Middle frontal gyrus (tissue), 1 donor: ENCODE results near the gene CLCN2.
A peak's percentile ranks its signal among the peaks of the same experiment; 100 is the strongest.

Experiments used
- DNase-seq: peaks from one replicate; pipeline ENCODE4 v3.0.0-alpha.2; 2015; ENCODE audit warnings: low spot score; ENCODE audit errors: extremely low spot score

Gene CLCN2

GRCh38 chr3:184325715-184326369 is 35.6 kb downstream of the CLCN2 start:
- DNase-seq: no peak

GRCh38 chr3:184325269-184325668 is 36.1 kb downstream of the CLCN2 start:
- no peak for DNase-seq

GRCh38 chr3:184323696-184324095 is 37.7 kb downstream of the CLCN2 start:
- DNase-seq: no peak

- no peak for DNase-seq
These were observed 38.5 kb downstream of the CLCN2 start for GRCh38 chr3:184322731-184323487.

- no peak for DNase-seq
These were observed 39.7 kb downstream of the CLCN2 start for GRCh38 chr3:184321666-184322065.

- peak; percentile 91 for DNase-seq
These were observed 41.3 kb downstream of the CLCN2 start for GRCh38 chr3:184320104-184320445.

- no peak for DNase-seq
These were observed 44.2 kb downstream of the CLCN2 start for GRCh38 chr3:184317201-184317600.

- no peak for DNase-seq
These were observed 44.6 kb downstream of the CLCN2 start for GRCh38 chr3:184316792-184317191.

GRCh38 chr3:184315871-184316661 is 45.3 kb downstream of the CLCN2 start:
- DNase-seq: no peak

GRCh38 chr3:184315543-184315867 is 45.9 kb downstream of the CLCN2 start:
- DNase-seq: no peak

GRCh38 chr3:184314700-184315542 is 46.5 kb downstream of the CLCN2 start:
- no peak for DNase-seq

GRCh38 chr3:184314363-184314699 is 47.1 kb downstream of the CLCN2 start, which contains the start of gene EIF4G1:
Gene EIF4G1, plus strand, starts transcription at chr3:184314606. Its CDS starts 1,191 bp downstream, at chr3:184315797.
- peak; percentile 81 for DNase-seq

- DNase-seq: no peak
These were observed 49.8 kb downstream of the CLCN2 start for GRCh38 chr3:184311633-184312032.

- DNase-seq: no peak
These were observed 52.7 kb downstream of the CLCN2 start for GRCh38 chr3:184308744-184309143.

- no peak for DNase-seq
These were observed 53.5 kb downstream of the CLCN2 start for GRCh38 chr3:184307915-184308314.

GRCh38 chr3:184306341-184306972 is 54.9 kb downstream of the CLCN2 start:
- DNase-seq: no peak

- DNase-seq: no peak
These were observed 55.8 kb downstream of the CLCN2 start for GRCh38 chr3:184305577-184305976.

- DNase-seq: no peak
These were observed 61.1 kb downstream of the CLCN2 start for GRCh38 chr3:184300378-184300720.

GRCh38 chr3:184299488-184300377 is 61.7 kb downstream of the CLCN2 start:
- no peak for DNase-seq
